ENCODE measurements around the gene KIF5C.

The KIF5C gene

DNA sequence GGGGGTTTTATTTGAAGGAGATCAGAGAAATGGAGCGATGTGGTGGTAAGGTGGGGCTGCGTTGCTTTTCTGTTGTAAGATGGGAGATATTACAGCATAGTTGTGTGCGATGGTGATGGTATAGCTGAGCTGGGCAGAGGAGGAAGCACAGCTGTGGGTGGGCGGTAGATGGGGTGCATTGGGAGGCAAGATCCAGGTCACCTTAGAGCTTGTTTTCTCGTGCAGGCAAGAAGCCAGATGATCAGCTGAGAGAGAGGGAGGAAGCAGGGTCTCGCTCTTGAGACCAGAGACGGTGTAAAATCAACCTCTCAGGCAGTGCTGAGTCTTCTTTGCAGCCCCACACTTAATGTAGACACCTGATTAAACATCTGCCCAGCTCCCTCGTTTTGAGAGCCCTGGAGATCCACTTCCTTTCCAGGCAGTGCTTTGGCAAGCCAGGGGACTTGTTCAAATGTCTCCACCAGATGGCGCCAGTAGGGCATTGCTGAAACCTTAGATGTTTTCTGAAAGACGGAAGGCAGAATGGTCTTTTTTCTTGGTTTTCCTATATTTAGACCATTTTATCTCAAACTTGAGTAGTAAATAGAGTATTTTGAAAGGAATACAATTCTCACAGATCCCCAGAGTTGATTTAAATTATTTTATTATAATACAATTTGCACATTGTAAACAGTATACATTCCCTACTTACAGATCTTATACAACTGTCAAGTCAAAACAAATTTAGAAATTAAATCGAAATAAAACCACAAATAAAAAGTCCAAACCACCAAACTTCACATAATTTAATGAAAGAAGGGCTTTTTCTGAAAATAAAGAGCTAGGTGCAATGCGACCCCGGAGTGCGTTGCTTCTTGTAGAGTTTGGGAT lies 142.3 kb downstream of the KIF5C start:
- no peak for TF ChIP-seq EZH2 (IDR thresholded peaks at IDR 0.05; ENCODE audit: borderline replicate concordance, low read depth, low read length, severe bottlenecking)
- TF ChIP-seq, protein P1, sequence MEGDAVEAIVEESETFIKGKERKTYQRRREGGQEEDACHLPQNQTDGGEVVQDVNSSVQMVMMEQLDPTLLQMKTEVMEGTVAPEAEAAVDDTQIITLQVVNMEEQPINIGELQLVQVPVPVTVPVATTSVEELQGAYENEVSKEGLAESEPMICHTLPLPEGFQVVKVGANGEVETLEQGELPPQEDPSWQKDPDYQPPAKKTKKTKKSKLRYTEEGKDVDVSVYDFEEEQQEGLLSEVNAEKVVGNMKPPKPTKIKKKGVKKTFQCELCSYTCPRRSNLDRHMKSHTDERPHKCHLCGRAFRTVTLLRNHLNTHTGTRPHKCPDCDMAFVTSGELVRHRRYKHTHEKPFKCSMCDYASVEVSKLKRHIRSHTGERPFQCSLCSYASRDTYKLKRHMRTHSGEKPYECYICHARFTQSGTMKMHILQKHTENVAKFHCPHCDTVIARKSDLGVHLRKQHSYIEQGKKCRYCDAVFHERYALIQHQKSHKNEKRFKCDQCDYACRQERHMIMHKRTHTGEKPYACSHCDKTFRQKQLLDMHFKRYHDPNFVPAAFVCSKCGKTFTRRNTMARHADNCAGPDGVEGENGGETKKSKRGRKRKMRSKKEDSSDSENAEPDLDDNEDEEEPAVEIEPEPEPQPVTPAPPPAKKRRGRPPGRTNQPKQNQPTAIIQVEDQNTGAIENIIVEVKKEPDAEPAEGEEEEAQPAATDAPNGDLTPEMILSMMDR (IDR thresholded peaks at IDR 0.05; ENCODE audit: borderline replicate concordance, extremely low read depth, low read length, poor library complexity, severe bottlenecking), result peak; percentile 93
- no peak overlapping the region for H3K4me3 ChIP-seq (ENCODE audit: low read depth in 1 of 2, low read length in 2 of 2)
- no peaks in the 10 kb centered on the region for H3K9me3 ChIP-seq (ENCODE audit: insufficient read depth, low read length, severe bottlenecking)
- no peaks in the 10 kb centered on the region for H3K79me2 ChIP-seq (ENCODE audit: insufficient read depth, low read length)
- H4K20me1 ChIP-seq (ENCODE audit: insufficient read depth, low read length), result no peaks in the 10 kb centered on the region
- DNase-seq, result peak; percentile 73
- no peak overlapping the region for H3K27ac ChIP-seq (ENCODE audit: low read length)
- peaks cover 4% of the 10 kb centered on the region for H3K27me3 ChIP-seq (ENCODE audit: insufficient read depth, low read length, poor library complexity)
- H3K4me2 ChIP-seq (ENCODE audit: insufficient read depth, low read length), result peak overlapping the region; percentile 29; the same call in 1 of the 2 replicates
- 0 out of 2 replicates have a peak, but pooled peaks cover 4% of the 10 kb centered on the region for H3K4me1 ChIP-seq (ENCODE audit: insufficient read depth, low read length)
- ATAC-seq (ENCODE audit: insufficient read depth, low read depth), result peak; percentile 90
- H2AFZ ChIP-seq (ENCODE audit: low read depth, low read length), result peak overlapping the region; percentile 48; the same call in 1 of the 2 replicates
- H3K9ac ChIP-seq (ENCODE audit: low read depth, low read length), result no peak overlapping the region
- H3K36me3 ChIP-seq (ENCODE audit: insufficient read depth, low read length), result no peaks in the 10 kb centered on the region

DNA sequence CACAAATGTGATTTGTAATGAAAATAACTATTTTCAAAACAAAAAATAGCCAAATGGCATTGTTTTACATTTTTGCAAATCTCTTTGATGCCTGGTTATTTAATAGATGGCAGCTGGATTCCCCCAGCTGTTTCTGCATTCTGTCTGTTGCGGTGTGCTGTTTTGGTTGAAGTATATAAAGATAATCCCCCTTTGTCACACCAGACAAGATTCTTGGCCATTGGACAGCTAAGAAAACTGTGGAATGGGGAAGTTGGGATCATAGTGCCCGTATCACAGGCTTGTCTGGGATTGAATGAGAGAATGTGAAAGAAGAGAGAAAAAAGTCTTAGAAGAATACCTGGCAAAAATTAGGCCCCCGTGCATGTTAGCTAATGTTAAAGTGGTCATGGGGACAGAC lies 144.0 kb downstream of the KIF5C start:
- Histone ChIP-seq H3K4me1 (ENCODE audit: insufficient read depth, low read length) (0 out of 2 replicates have a peak, but pooled peaks cover 4% of the 10 kb centered on the region), H2AFZ (ENCODE audit: low read depth, low read length) (no peak overlapping the region), H3K4me3 (ENCODE audit: low read depth in 1 of 2, low read length in 2 of 2) (no peak overlapping the region), H3K27me3 (ENCODE audit: insufficient read depth, low read length, poor library complexity) (peaks cover 8% of the 10 kb centered on the region), H3K36me3 (ENCODE audit: insufficient read depth, low read length) (no peaks in the 10 kb centered on the region), H3K27ac (ENCODE audit: low read length) (no peak overlapping the region), H3K9me3 (ENCODE audit: insufficient read depth, low read length, severe bottlenecking) (no peaks in the 10 kb centered on the region), H3K9ac (ENCODE audit: low read depth, low read length) (no peak overlapping the region), H4K20me1 (ENCODE audit: insufficient read depth, low read length) (no peaks in the 10 kb centered on the region), H3K4me2 (ENCODE audit: insufficient read depth, low read length) (no peak overlapping the region), H3K79me2 (ENCODE audit: insufficient read depth, low read length) (no peaks in the 10 kb centered on the region)
- no peak for ATAC-seq (ENCODE audit: insufficient read depth, low read depth)
- no peak for DNase-seq
- TF ChIP-seq, protein P1 (IDR thresholded peaks at IDR 0.05; ENCODE audit: borderline replicate concordance, extremely low read depth, low read length, poor library complexity, severe bottlenecking), result no peak
- TF ChIP-seq EZH2 (IDR thresholded peaks at IDR 0.05; ENCODE audit: borderline replicate concordance, low read depth, low read length, severe bottlenecking), result no peak

DNA sequence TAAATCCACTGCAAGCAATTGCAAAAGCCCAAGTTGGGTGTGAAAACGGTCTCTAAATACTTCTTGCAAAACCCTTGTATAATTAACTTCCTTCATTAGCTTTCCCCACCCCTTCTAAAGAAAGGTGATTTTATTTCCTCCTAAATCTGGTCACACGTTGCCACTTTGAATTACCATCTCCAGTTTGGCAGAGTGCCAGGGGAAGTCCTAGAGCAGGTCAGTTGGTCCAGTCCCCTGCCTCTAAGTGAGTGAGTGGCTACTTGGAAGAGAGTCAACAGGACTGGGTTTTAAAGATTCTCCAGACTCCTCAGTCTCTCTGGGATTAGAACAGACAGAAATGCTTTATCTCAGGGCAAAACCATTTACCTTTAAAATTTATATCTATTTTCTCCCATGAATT lies 144.7 kb downstream of the KIF5C start:
- Histone ChIP-seq H3K4me3 (ENCODE audit: low read depth in 1 of 2, low read length in 2 of 2) (no peak overlapping the region), H3K9ac (ENCODE audit: low read depth, low read length) (no peak overlapping the region), H3K4me2 (ENCODE audit: insufficient read depth, low read length) (no peak overlapping the region)

More for the DNA sequence above, 144.7 kb downstream of the KIF5C start:
- Histone ChIP-seq H3K4me1 (ENCODE audit: insufficient read depth, low read length) (0 out of 2 replicates have a peak, but pooled peaks cover 4% of the 10 kb centered on the region), H2AFZ (ENCODE audit: low read depth, low read length) (no peak overlapping the region), H3K27ac (ENCODE audit: low read length) (no peak overlapping the region), H3K27me3 (ENCODE audit: insufficient read depth, low read length, poor library complexity) (peaks cover 4% of the 10 kb centered on the region), H3K9me3 (ENCODE audit: insufficient read depth, low read length, severe bottlenecking) (no peaks in the 10 kb centered on the region), H3K36me3 (ENCODE audit: insufficient read depth, low read length) (no peaks in the 10 kb centered on the region), H4K20me1 (ENCODE audit: insufficient read depth, low read length) (no peaks in the 10 kb centered on the region), H3K79me2 (ENCODE audit: insufficient read depth, low read length) (no peaks in the 10 kb centered on the region)
- DNase-seq (no peak), ATAC-seq (ENCODE audit: insufficient read depth, low read depth) (no peak)
- TF ChIP-seq EZH2 (IDR thresholded peaks at IDR 0.05; ENCODE audit: borderline replicate concordance, low read depth, low read length, severe bottlenecking), result no peak
- TF ChIP-seq, protein P1 (IDR thresholded peaks at IDR 0.05; ENCODE audit: borderline replicate concordance, extremely low read depth, low read length, poor library complexity, severe bottlenecking), result no peak
